ENCODE data around the gene MOGAT3.

MOGAT3 gene

GRCh38 chr7:101173752-101174244 lies 27.0 kb downstream of the MOGAT3 start:
- peak; percentile 42 to 47 (median 43) for DNase-seq
- no peaks in the 10 kb centered on the region for H3K36me3 ChIP-seq (ENCODE audit: control insufficient read depth, insufficient read depth, low read length)
- H3K4me3 ChIP-seq (ENCODE audit: insufficient read depth, low read depth, low read length, poor library complexity, severe bottlenecking) = no peak overlapping the region
- H3K27me3 ChIP-seq (replicated peaks; ENCODE audit: control insufficient read depth, insufficient read depth, low read length, poor library complexity, severe bottlenecking) = peaks cover 89% of the 10 kb centered on the region
- H3K9me3 ChIP-seq (ENCODE audit: control insufficient read depth, low read length) = no peaks in the 10 kb centered on the region
- no peak overlapping the region for H3K27ac ChIP-seq (ENCODE audit: insufficient read depth, low read length, poor library complexity, severe bottlenecking)
- peaks cover 49% of the 10 kb centered on the region for H3K4me1 ChIP-seq (ENCODE audit: control insufficient read depth, insufficient read depth, low read length, poor library complexity, severe bottlenecking)

GRCh38 chr7:101172854-101173751 lies 27.7 kb downstream of the MOGAT3 start:
- Histone ChIP-seq H3K4me3 (ENCODE audit: insufficient read depth, low read depth, low read length, poor library complexity, severe bottlenecking) (no peak overlapping the region), H3K36me3 (ENCODE audit: control insufficient read depth, insufficient read depth, low read length) (no peaks in the 10 kb centered on the region), H3K27me3 (replicated peaks; ENCODE audit: control insufficient read depth, insufficient read depth, low read length, poor library complexity, severe bottlenecking) (peaks cover 96% of the 10 kb centered on the region), H3K9me3 (ENCODE audit: control insufficient read depth, low read length) (no peaks in the 10 kb centered on the region), H3K4me1 (ENCODE audit: control insufficient read depth, insufficient read depth, low read length, poor library complexity, severe bottlenecking) (peaks cover 49% of the 10 kb centered on the region), H3K27ac (ENCODE audit: insufficient read depth, low read length, poor library complexity, severe bottlenecking) (no peak overlapping the region)
- DNase-seq = no peak

- Histone ChIP-seq H3K4me3 (ENCODE audit: insufficient read depth, low read depth, low read length, poor library complexity, severe bottlenecking) (no peak overlapping the region), H3K27ac (ENCODE audit: insufficient read depth, low read length, poor library complexity, severe bottlenecking) (no peak overlapping the region), H3K36me3 (ENCODE audit: control insufficient read depth, insufficient read depth, low read length) (no peaks in the 10 kb centered on the region), H3K4me1 (ENCODE audit: control insufficient read depth, insufficient read depth, low read length, poor library complexity, severe bottlenecking) (peaks cover 49% of the 10 kb centered on the region), H3K27me3 (replicated peaks; ENCODE audit: control insufficient read depth, insufficient read depth, low read length, poor library complexity, severe bottlenecking) (peaks cover 97% of the 10 kb centered on the region), H3K9me3 (ENCODE audit: control insufficient read depth, low read length) (no peaks in the 10 kb centered on the region)
- DNase-seq = no peak
Measured at GRCh38 chr7:101172005-101172853, 28.6 kb downstream of the MOGAT3 start.

- no peak for DNase-seq
- no peak overlapping the region for H3K4me3 ChIP-seq (ENCODE audit: insufficient read depth, low read depth, low read length, poor library complexity, severe bottlenecking)
- peaks cover 50% of the 10 kb centered on the region for H3K4me1 ChIP-seq (ENCODE audit: control insufficient read depth, insufficient read depth, low read length, poor library complexity, severe bottlenecking)
Measured at GRCh38 chr7:101171442-101171837, 29.4 kb downstream of the MOGAT3 start.

GRCh38 chr7:101170617-101171441 lies 30.0 kb downstream of the MOGAT3 start:
- DNase-seq = no peak
- peaks cover 56% of the 10 kb centered on the region for H3K4me1 ChIP-seq (ENCODE audit: control insufficient read depth, insufficient read depth, low read length, poor library complexity, severe bottlenecking)
- no peak overlapping the region for H3K27ac ChIP-seq (ENCODE audit: insufficient read depth, low read length, poor library complexity, severe bottlenecking)
- no peaks in the 10 kb centered on the region for H3K36me3 ChIP-seq (ENCODE audit: control insufficient read depth, insufficient read depth, low read length)
- H3K9me3 ChIP-seq (ENCODE audit: control insufficient read depth, low read length) = no peaks in the 10 kb centered on the region
- peaks cover 97% of the 10 kb centered on the region for H3K27me3 ChIP-seq (replicated peaks; ENCODE audit: control insufficient read depth, insufficient read depth, low read length, poor library complexity, severe bottlenecking)
- H3K4me3 ChIP-seq (ENCODE audit: insufficient read depth, low read depth, low read length, poor library complexity, severe bottlenecking) = no peak overlapping the region

More at GRCh38 chr7:101171442-101171837, 29.4 kb downstream of the MOGAT3 start:
- no peaks in the 10 kb centered on the region for H3K9me3 ChIP-seq (ENCODE audit: control insufficient read depth, low read length)
- no peak overlapping the region for H3K27ac ChIP-seq (ENCODE audit: insufficient read depth, low read length, poor library complexity, severe bottlenecking)
- peaks cover 97% of the 10 kb centered on the region for H3K27me3 ChIP-seq (replicated peaks; ENCODE audit: control insufficient read depth, insufficient read depth, low read length, poor library complexity, severe bottlenecking)
- no peaks in the 10 kb centered on the region for H3K36me3 ChIP-seq (ENCODE audit: control insufficient read depth, insufficient read depth, low read length)

GRCh38 chr7:101169838-101170551 lies 30.8 kb downstream of the MOGAT3 start:
- peaks cover 95% of the 10 kb centered on the region for H3K27me3 ChIP-seq (replicated peaks; ENCODE audit: control insufficient read depth, insufficient read depth, low read length, poor library complexity, severe bottlenecking)
- peak; percentile 56 to 69 (median 58) for DNase-seq
- peaks cover 64% of the 10 kb centered on the region for H3K4me1 ChIP-seq (ENCODE audit: control insufficient read depth, insufficient read depth, low read length, poor library complexity, severe bottlenecking)
- H3K9me3 ChIP-seq (ENCODE audit: control insufficient read depth, low read length) = no peaks in the 10 kb centered on the region
- peak overlapping the region; percentile 2 for H3K4me3 ChIP-seq (ENCODE audit: insufficient read depth, low read depth, low read length, poor library complexity, severe bottlenecking)
- H3K27ac ChIP-seq (ENCODE audit: insufficient read depth, low read length, poor library complexity, severe bottlenecking) = no peak overlapping the region
- no peaks in the 10 kb centered on the region for H3K36me3 ChIP-seq (ENCODE audit: control insufficient read depth, insufficient read depth, low read length)

GRCh38 chr7:101169110-101169837 lies 31.6 kb downstream of the MOGAT3 start:
- H3K4me3 ChIP-seq (ENCODE audit: insufficient read depth, low read depth, low read length, poor library complexity, severe bottlenecking) = peak overlapping the region; percentile 2

GRCh38 chr7:101168412-101169049 lies 32.3 kb downstream of the MOGAT3 start:
- Histone ChIP-seq H3K4me1 (ENCODE audit: control insufficient read depth, insufficient read depth, low read length, poor library complexity, severe bottlenecking) (peaks cover 72% of the 10 kb centered on the region), H3K27me3 (replicated peaks; ENCODE audit: control insufficient read depth, insufficient read depth, low read length, poor library complexity, severe bottlenecking) (peaks cover 95% of the 10 kb centered on the region), H3K36me3 (ENCODE audit: control insufficient read depth, insufficient read depth, low read length) (no peaks in the 10 kb centered on the region), H3K9me3 (ENCODE audit: control insufficient read depth, low read length) (no peaks in the 10 kb centered on the region), H3K27ac (ENCODE audit: insufficient read depth, low read length, poor library complexity, severe bottlenecking) (no peak overlapping the region), H3K4me3 (ENCODE audit: insufficient read depth, low read depth, low read length, poor library complexity, severe bottlenecking) (no peak overlapping the region)
- no peak for DNase-seq

More at GRCh38 chr7:101169110-101169837, 31.6 kb downstream of the MOGAT3 start:
- Histone ChIP-seq H3K27ac (ENCODE audit: insufficient read depth, low read length, poor library complexity, severe bottlenecking) (no peak overlapping the region), H3K27me3 (replicated peaks; ENCODE audit: control insufficient read depth, insufficient read depth, low read length, poor library complexity, severe bottlenecking) (peaks cover 97% of the 10 kb centered on the region), H3K36me3 (ENCODE audit: control insufficient read depth, insufficient read depth, low read length) (no peaks in the 10 kb centered on the region), H3K9me3 (ENCODE audit: control insufficient read depth, low read length) (no peaks in the 10 kb centered on the region), H3K4me1 (ENCODE audit: control insufficient read depth, insufficient read depth, low read length, poor library complexity, severe bottlenecking) (peaks cover 68% of the 10 kb centered on the region)
- no peak for DNase-seq

All from effector memory CD4-positive, alpha-beta T cell (primary cell).